GM23338 (cell line): ENCODE results near the gene TRAF1.
A peak's percentile ranks its signal among the peaks of the same experiment; 100 is the strongest.

Experiments
- CTCF ChIP-seq, 2 experiments: fragments of 200-600 bp in 1 of 2; sonication (generic) in 1 of 2; conservative IDR thresholded peaks; 2 replicates each; pipeline versions ENCODE4 v1.5.1 to v1.6.1; 2016 to 2017; ENCODE audit warnings: antibody characterized with exemption in 2 of 2, low read depth in 2 of 2, mild to moderate bottlenecking in 2 of 2, moderate library complexity in 1 of 2
- EZH2 ChIP-seq: fragments of 200-600 bp; sonication (generic); IDR thresholded peaks from one replicate; pipeline ENCODE4 v1.8.0; 2017; ENCODE audit warnings: antibody characterized with exemption, mild to moderate bottlenecking, low read depth; ENCODE audit not compliant: unreplicated experiment
- EZH2phosphoT487 ChIP-seq: fragments of 200-600 bp; sonication (generic); IDR thresholded peaks from one replicate; pipeline ENCODE4 v1.8.1; 2018; ENCODE audit warnings: antibody characterized with exemption; ENCODE audit not compliant: unreplicated experiment
- POLR2AphosphoS5 ChIP-seq: IDR thresholded peaks from 2 replicates; pipeline ENCODE4 v1.6.1; 2016; ENCODE audit warnings: antibody characterized with exemption, low read depth
- REST ChIP-seq: IDR thresholded peaks from one replicate; pipeline ENCODE4 v1.6.1; 2018; ENCODE audit warnings: antibody characterized with exemption; ENCODE audit not compliant: unreplicated experiment

- peak; percentile 47 to 73 for TF ChIP-seq CTCF (conservative IDR thresholded peaks at IDR 0.05; ENCODE audit: low read depth in 2 of 2)
- no peak for TF ChIP-seq REST
- TF ChIP-seq EZH2phosphoT487 = no peak
- TF ChIP-seq POLR2AphosphoS5 = no peak
- no peak for TF ChIP-seq EZH2
Measured at GRCh38 chr9:120863833-120864232, 62.8 kb downstream of the TRAF1 start.
